ENCODE measurements around the gene KDELR1.

The KDELR1 gene

GRCh38 chr19:48364598-48365348, 26.6 kb downstream of the KDELR1 start:
- ATAC-seq (peak; percentile 3), DNase-seq (no peak)
- H3K9me3 Mint-ChIP-seq, result no peaks in the 10 kb centered on the region
- H3K4me1 Mint-ChIP-seq, result peaks cover 19% of the 10 kb centered on the region
- H3K4me3 Mint-ChIP-seq, result peak overlapping the region; percentile 87 to 92
- no peaks in the 10 kb centered on the region for H3K27me3 Mint-ChIP-seq
- H3K27ac Mint-ChIP-seq, result peak overlapping the region; percentile 92 to 98

DNA sequence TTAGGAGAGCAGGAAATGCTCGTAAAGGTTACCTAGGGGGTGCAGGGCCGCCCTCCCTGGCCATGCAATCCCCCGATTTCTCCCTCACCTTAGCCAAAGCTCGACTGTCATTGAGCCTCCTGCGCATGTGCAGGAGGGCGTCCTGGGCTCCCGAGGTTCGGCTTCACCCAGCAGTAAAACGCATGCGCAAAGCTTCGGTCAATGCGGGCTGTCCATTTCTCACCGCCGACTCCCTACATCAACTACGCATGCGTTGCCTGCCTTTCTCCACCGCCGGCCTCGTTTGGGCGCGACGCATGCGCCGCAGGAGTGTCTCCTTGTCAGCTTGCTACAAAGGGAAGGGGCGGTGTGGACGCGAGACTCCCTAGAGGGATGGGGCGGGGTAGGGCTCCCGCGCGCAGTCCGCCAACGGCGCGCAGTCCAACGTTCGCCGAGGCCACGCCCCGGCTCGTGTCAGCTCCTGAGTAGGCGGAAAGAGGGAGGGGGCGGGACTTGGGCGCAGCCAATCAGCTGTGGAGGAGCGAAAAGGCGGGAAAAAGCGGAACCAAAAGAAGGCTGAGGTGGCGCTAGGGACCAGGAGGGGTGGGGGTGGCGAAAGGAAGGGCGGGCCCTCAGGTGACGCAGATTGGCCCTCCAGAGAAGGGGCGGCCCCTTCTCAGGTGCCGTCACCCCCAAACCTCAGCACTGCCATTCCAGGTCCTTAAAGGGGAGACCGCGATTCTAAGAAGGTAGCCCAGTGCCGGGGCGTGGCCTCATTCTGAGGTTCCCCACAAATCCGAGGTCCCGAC, 27.3 kb downstream of the KDELR1 start, which contains the start of the genes SYNGR4 and TMEM143:
Gene SYNGR4, plus strand, starts transcription at position 558 of the 788 bp plus-strand sequence. CDS start 1,476 bp downstream, outside the sequence.
Gene TMEM143, minus strand, starts transcription at position 131 of the 788 bp plus-strand sequence. Its CDS starts 20 bp downstream, at position 111.
- DNase-seq (peak; percentile 99 to 100), ATAC-seq (peak; percentile 90)
- H3K4me1 Mint-ChIP-seq, result peaks cover 19% of the 10 kb centered on the region
- H3K27ac Mint-ChIP-seq, result peak within 1 kb of the TSS; percentile 92 to 98
- peak within 1 kb of the TSS; percentile 87 to 92 for H3K4me3 Mint-ChIP-seq
- H3K27me3 Mint-ChIP-seq, result no peaks in the 10 kb centered on the region
- H3K9me3 Mint-ChIP-seq, result no peaks in the 10 kb centered on the region

GRCh38 chr19:48363500-48363809, 27.9 kb downstream of the KDELR1 start:
- H3K27me3 Mint-ChIP-seq, result no peaks in the 10 kb centered on the region
- DNase-seq (no peak), ATAC-seq (peak; percentile 28)
- H3K4me3 Mint-ChIP-seq, result peak overlapping the region; percentile 87 to 92
- H3K4me1 Mint-ChIP-seq, result peaks cover 19% of the 10 kb centered on the region
- no peaks in the 10 kb centered on the region for H3K9me3 Mint-ChIP-seq
- peak overlapping the region; percentile 92 to 98 for H3K27ac Mint-ChIP-seq

- no peaks in the 10 kb centered on the region for H3K9me3 Mint-ChIP-seq
- peak overlapping the region; percentile 92 to 98 for H3K27ac Mint-ChIP-seq
- H3K4me3 Mint-ChIP-seq, result peak overlapping the region; percentile 87 to 92
- ATAC-seq (peak; percentile 79), DNase-seq (peak; percentile 80 to 90)
- no peaks in the 10 kb centered on the region for H3K27me3 Mint-ChIP-seq
- peaks cover 19% of the 10 kb centered on the region for H3K4me1 Mint-ChIP-seq
Measured at GRCh38 chr19:48362716-48363499, 28.4 kb downstream of the KDELR1 start.

- Mint-ChIP-seq H3K4me1 (peaks cover 19% of the 10 kb centered on the region), H3K27me3 (no peaks in the 10 kb centered on the region), H3K27ac (no peak overlapping the region), H3K4me3 (peak overlapping the region in 1 of 2 donors; percentile 19), H3K9me3 (no peaks in the 10 kb centered on the region)
- DNase-seq (no peak), ATAC-seq (no peak)
Measured at GRCh38 chr19:48361912-48362311, 29.4 kb downstream of the KDELR1 start.

GRCh38 chr19:48359123-48359522, 32.2 kb downstream of the KDELR1 start:
- ATAC-seq (no peak), DNase-seq (no peak)
- no peak overlapping the region for H3K27ac Mint-ChIP-seq
- no peaks in the 10 kb centered on the region for H3K27me3 Mint-ChIP-seq
- peaks cover 8% of the 10 kb centered on the region for H3K4me1 Mint-ChIP-seq
- no peaks in the 10 kb centered on the region for H3K9me3 Mint-ChIP-seq
- H3K4me3 Mint-ChIP-seq, result no peak overlapping the region

DNA sequence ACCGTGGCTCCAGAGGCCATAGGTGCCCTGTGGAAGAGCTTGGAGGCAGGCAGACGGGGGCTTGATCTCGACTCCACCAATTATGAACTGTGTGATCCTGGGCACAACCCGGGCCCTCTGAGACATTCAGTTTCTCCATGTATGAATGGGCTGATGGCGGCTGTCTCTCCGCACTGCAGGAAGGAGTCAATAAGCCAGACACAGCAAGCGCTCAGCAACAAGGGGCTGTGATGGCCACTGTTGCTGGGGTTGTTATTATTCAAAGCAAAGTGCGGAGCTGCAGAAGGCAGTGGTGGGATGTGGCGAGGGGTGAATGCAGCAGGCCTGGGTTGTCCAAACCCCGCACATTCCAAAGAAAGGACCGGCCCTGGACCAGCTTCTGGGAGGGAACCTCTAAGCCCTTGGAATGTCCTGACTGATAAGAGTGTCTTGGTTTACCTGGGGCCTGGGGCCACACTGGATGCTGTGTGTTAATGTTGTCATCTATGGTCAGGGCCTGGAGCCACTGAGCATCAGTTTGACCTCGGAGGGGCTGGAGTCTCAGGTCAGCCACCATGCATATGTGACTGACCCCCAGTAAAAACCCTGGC, 35.9 kb downstream of the KDELR1 start:
- no peak overlapping the region for H3K27ac Mint-ChIP-seq
- H3K27me3 Mint-ChIP-seq, result no peaks in the 10 kb centered on the region
- ATAC-seq, result no peak
- no peak overlapping the region for H3K4me3 Mint-ChIP-seq
- H3K4me1 Mint-ChIP-seq, result peaks cover 11% of the 10 kb centered on the region
- no peak for DNase-seq
- H3K9me3 Mint-ChIP-seq, result no peaks in the 10 kb centered on the region

DNA sequence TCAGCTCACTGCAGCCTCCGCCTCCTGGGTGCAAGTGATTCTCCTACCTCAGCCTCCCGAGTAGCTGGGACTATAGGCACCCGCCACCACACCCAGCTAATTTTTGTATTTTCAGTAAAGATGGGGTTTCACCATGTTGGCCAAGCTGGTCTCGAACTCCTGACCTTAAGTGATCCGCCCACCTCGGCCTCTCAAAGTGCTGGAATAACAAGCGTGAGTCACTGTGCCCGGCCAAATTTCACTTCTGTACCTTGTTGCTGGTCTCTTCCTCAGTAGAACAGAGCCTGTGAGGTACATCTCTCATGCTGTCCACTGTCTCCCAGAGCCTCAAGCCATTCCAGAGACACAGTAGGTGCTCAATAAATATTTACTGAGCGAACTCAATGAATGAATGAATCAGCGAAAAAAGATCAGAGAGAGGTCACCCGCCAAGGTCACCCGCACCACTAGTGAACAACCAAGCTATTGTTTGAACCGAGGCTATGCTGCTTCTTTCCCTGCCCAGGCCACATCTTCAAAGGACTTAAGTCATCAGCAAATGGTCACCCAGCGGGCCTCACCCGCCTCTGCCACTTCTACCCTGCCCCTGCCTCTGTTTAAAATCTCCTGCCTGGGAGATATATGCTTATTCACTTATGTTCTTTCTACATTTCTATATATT, 36.9 kb downstream of the KDELR1 start:
- ATAC-seq, result no peak
- Mint-ChIP-seq H3K4me1 (peaks cover 11% of the 10 kb centered on the region), H3K9me3 (no peaks in the 10 kb centered on the region), H3K27ac (peak overlapping the region in 1 of 2 donors; percentile 27), H3K27me3 (no peaks in the 10 kb centered on the region), H3K4me3 (no peak overlapping the region)
- no peak for DNase-seq

- DNase-seq, result no peak
- Mint-ChIP-seq H3K4me3 (no peak overlapping the region), H3K27me3 (no peaks in the 10 kb centered on the region), H3K27ac (no peak overlapping the region), H3K9me3 (no peaks in the 10 kb centered on the region), H3K4me1 (peaks cover 11% of the 10 kb centered on the region)
- ATAC-seq, result no peak
Measured at GRCh38 chr19:48353677-48354076, 37.7 kb downstream of the KDELR1 start.

- Mint-ChIP-seq H3K9me3 (no peaks in the 10 kb centered on the region), H3K27me3 (no peaks in the 10 kb centered on the region), H3K4me3 (no peak overlapping the region), H3K4me1 (peaks cover 16% of the 10 kb centered on the region), H3K27ac (peak overlapping the region in 1 of 2 donors; percentile 14)
- peak; percentile 74 to 78 for DNase-seq
- ATAC-seq, result peak; percentile 95
Measured at GRCh38 chr19:48351341-48351752, 40.0 kb downstream of the KDELR1 start.

GRCh38 chr19:48350856-48351255, 40.5 kb downstream of the KDELR1 start:
- no peaks in the 10 kb centered on the region for H3K27me3 Mint-ChIP-seq
- H3K9me3 Mint-ChIP-seq, result no peaks in the 10 kb centered on the region
- peak overlapping the region in 1 of 2 donors; percentile 14 for H3K27ac Mint-ChIP-seq
- ATAC-seq, result no peak
- H3K4me3 Mint-ChIP-seq, result no peak overlapping the region
- peaks cover 16% of the 10 kb centered on the region for H3K4me1 Mint-ChIP-seq
- DNase-seq, result no peak

- DNase-seq, result no peak
- H3K9me3 Mint-ChIP-seq, result no peaks in the 10 kb centered on the region
- ATAC-seq, result no peak
- H3K4me3 Mint-ChIP-seq, result no peak overlapping the region
- H3K27ac Mint-ChIP-seq, result no peak overlapping the region
- H3K4me1 Mint-ChIP-seq, result peaks cover 16% of the 10 kb centered on the region
- H3K27me3 Mint-ChIP-seq, result no peaks in the 10 kb centered on the region
Measured at GRCh38 chr19:48348737-48349136, 42.6 kb downstream of the KDELR1 start.

GRCh38 chr19:48348045-48348444, 43.3 kb downstream of the KDELR1 start:
- H3K9me3 Mint-ChIP-seq, result no peaks in the 10 kb centered on the region

GRCh38 chr19:48346191-48346590, 45.2 kb downstream of the KDELR1 start:
- H3K4me3 Mint-ChIP-seq, result no peak overlapping the region

More at GRCh38 chr19:48348045-48348444, 43.3 kb downstream of the KDELR1 start:
- ATAC-seq (no peak), DNase-seq (no peak)
- no peaks in the 10 kb centered on the region for H3K27me3 Mint-ChIP-seq
- peaks cover 16% of the 10 kb centered on the region for H3K4me1 Mint-ChIP-seq
- peak overlapping the region; percentile 6 to 48 for H3K27ac Mint-ChIP-seq
- no peak overlapping the region for H3K4me3 Mint-ChIP-seq

More at GRCh38 chr19:48346191-48346590, 45.2 kb downstream of the KDELR1 start:
- no peak for DNase-seq
- no peak for ATAC-seq
- Mint-ChIP-seq H3K27me3 (no peaks in the 10 kb centered on the region), H3K9me3 (no peaks in the 10 kb centered on the region), H3K4me1 (peaks cover 9% of the 10 kb centered on the region), H3K27ac (peak overlapping the region; percentile 2 to 27)
